GM23338 (cell line): ENCODE data around the gene PLCL1. TPM values are rescaled to one million over a fixed set of nuclear protein-coding genes. Genes with fewer than 3 reads are reported as not detected.

ENCODE experiments used
- ATAC-seq: fragments of 200-7000 bp; cut with Tn5 transposase; 3 replicates; pipeline ENCODE4 v1.9.1; 2020
- DNase-seq: peaks from one replicate; pipeline ENCODE4 v3.0.0-alpha.2; 2015; ENCODE audit warnings: low spot score
- H2AFZ ChIP-seq: fragments of 200-600 bp; sonication (generic); 2 replicates; pipeline ENCODE4 v1.8.0; 2016; ENCODE audit warnings: antibody characterized with exemption, mild to moderate bottlenecking, moderate library complexity
- H3F3A ChIP-seq: fragments of 200-600 bp; sonication (generic); replicated peaks from 2 replicates; pipeline ENCODE4 v1.8.0; 2017; ENCODE audit warnings: antibody characterized with exemption, mixed run types, low read depth
- H3K27ac ChIP-seq: fragments of 200-600 bp; sonication (generic); 2 replicates; pipeline ENCODE4 v1.6.1; 2016; ENCODE audit warnings: low read depth
- H3K27me3 ChIP-seq: fragments of 200-600 bp; sonication (generic); 2 replicates; pipeline ENCODE4 v1.8.0; 2016; ENCODE audit warnings: mild to moderate bottlenecking, mixed run types, moderate library complexity; ENCODE audit not compliant: insufficient read depth
- H3K36me3 ChIP-seq: fragments of 200-600 bp; sonication (generic); 2 replicates; pipeline ENCODE4 v1.8.0; 2016; ENCODE audit warnings: mild to moderate bottlenecking; ENCODE audit not compliant: insufficient read depth
- H3K4me1 ChIP-seq: fragments of 200-600 bp; sonication (generic); 2 replicates; pipeline ENCODE4 v1.8.0; 2016; ENCODE audit warnings: mild to moderate bottlenecking, moderate library complexity; ENCODE audit not compliant: insufficient read depth
- H3K4me2 ChIP-seq: fragments of 200-600 bp; sonication (generic); 2 replicates; pipeline ENCODE4 v1.7.1; 2017; ENCODE audit warnings: mixed run types
- H3K4me3 ChIP-seq: fragments of 200-600 bp; sonication (generic); 2 replicates; pipeline ENCODE4 v1.6.1; 2016; ENCODE audit warnings: mixed run types
- H3K79me2 ChIP-seq: fragments of 200-600 bp; sonication (generic); replicated peaks from 2 replicates; pipeline ENCODE4 v1.8.0; 2017; ENCODE audit warnings: mild to moderate bottlenecking; ENCODE audit not compliant: insufficient read depth
- H3K9me2 ChIP-seq: fragments of 200-600 bp; sonication (generic); 2 replicates; pipeline ENCODE4 v1.8.0; 2017; ENCODE audit not compliant: insufficient read depth
- H4K20me1 ChIP-seq: fragments of 200-600 bp; sonication (generic); replicated peaks from 2 replicates; pipeline ENCODE4 v1.8.0; 2017; ENCODE audit warnings: mild to moderate bottlenecking; ENCODE audit not compliant: insufficient read depth
- H3K27ac Mint-ChIP-seq: 2 replicates; pipeline ENCODE4 v1.8.0; 2020; ENCODE audit warnings: inconsistent platforms, mild to moderate bottlenecking, moderate library complexity, mixed read lengths
- H3K27me3 Mint-ChIP-seq: 3 replicates; pipeline ENCODE4 v1.8.0; 2022; ENCODE audit warnings: low read depth, mild to moderate bottlenecking, moderate library complexity, mixed read lengths, inconsistent platforms; ENCODE audit not compliant: insufficient read depth, poor library complexity
- H3K36me3 Mint-ChIP-seq: 3 replicates; pipeline ENCODE4 v1.8.0; 2021; ENCODE audit warnings: low read depth, mild to moderate bottlenecking, inconsistent platforms, moderate library complexity, mixed read lengths
- H3K4me1 Mint-ChIP-seq: 3 replicates; pipeline ENCODE4 v1.8.0; 2020; ENCODE audit warnings: mild to moderate bottlenecking, inconsistent platforms, mixed read lengths
- H3K4me3 Mint-ChIP-seq: 3 replicates; pipeline ENCODE4 v1.8.0; 2021; ENCODE audit warnings: moderate library complexity, mild to moderate bottlenecking, inconsistent platforms, mixed read lengths
- H3K9me3 Mint-ChIP-seq: 3 replicates; pipeline ENCODE4 v1.8.0; 2020; ENCODE audit warnings: moderate library complexity, mild to moderate bottlenecking, inconsistent platforms, mixed read lengths
- CREB1 ChIP-seq: fragments of 250-450 bp; sonication (Bioruptor Pico); IDR thresholded peaks from 2 replicates; pipeline ENCODE4 v1.5.0; 2020; ENCODE audit warnings: low read depth, mild to moderate bottlenecking, moderate library complexity
- CTCF ChIP-seq, 2 experiments: fragments of 200-600 bp in 1 of 2; sonication (generic) in 1 of 2; conservative IDR thresholded peaks; 2 replicates each; pipeline versions ENCODE4 v1.5.1 to v1.6.1; 2016 to 2017; ENCODE audit warnings: antibody characterized with exemption in 2 of 2, low read depth in 2 of 2, mild to moderate bottlenecking in 2 of 2, moderate library complexity in 1 of 2
- ETS1 ChIP-seq: IDR thresholded peaks from 2 replicates; pipeline ENCODE4 v1.6.1; 2016; ENCODE audit warnings: antibody characterized with exemption
- EZH2 ChIP-seq: fragments of 200-600 bp; sonication (generic); IDR thresholded peaks from one replicate; pipeline ENCODE4 v1.8.0; 2017; ENCODE audit warnings: antibody characterized with exemption, mild to moderate bottlenecking, low read depth; ENCODE audit not compliant: unreplicated experiment
- EZH2phosphoT487 ChIP-seq: fragments of 200-600 bp; sonication (generic); IDR thresholded peaks from one replicate; pipeline ENCODE4 v1.8.1; 2018; ENCODE audit warnings: antibody characterized with exemption; ENCODE audit not compliant: unreplicated experiment
- JUNB ChIP-seq: IDR thresholded peaks from one replicate; pipeline ENCODE4 v1.6.1; 2016; ENCODE audit warnings: antibody characterized with exemption; ENCODE audit not compliant: unreplicated experiment
- NANOG ChIP-seq: IDR thresholded peaks from 2 replicates; pipeline ENCODE4 v1.6.1; 2016; ENCODE audit warnings: antibody characterized with exemption, borderline replicate concordance
- POLR2AphosphoS5 ChIP-seq: IDR thresholded peaks from 2 replicates; pipeline ENCODE4 v1.6.1; 2016; ENCODE audit warnings: antibody characterized with exemption, low read depth
- REST ChIP-seq: IDR thresholded peaks from one replicate; pipeline ENCODE4 v1.6.1; 2018; ENCODE audit warnings: antibody characterized with exemption; ENCODE audit not compliant: unreplicated experiment
- STAT1 ChIP-seq: IDR thresholded peaks from one replicate; pipeline ENCODE4 v1.6.1; 2016; ENCODE audit warnings: antibody characterized with exemption; ENCODE audit not compliant: unreplicated experiment
- ZNF114 ChIP-seq: fragments of 250-450 bp; sonication (Bioruptor Pico); IDR thresholded peaks from 2 replicates; pipeline ENCODE4 v1.5.0; 2020; ENCODE audit warnings: mild to moderate bottlenecking, moderate library complexity
- ZNF331 ChIP-seq: fragments of 250-450 bp; sonication (Bioruptor Pico); IDR thresholded peaks from 2 replicates; pipeline ENCODE4 v1.5.0; 2020; ENCODE audit warnings: low read depth, mild to moderate bottlenecking, moderate library complexity
- ZNF462 ChIP-seq: fragments of 250-450 bp; sonication (Bioruptor Pico); IDR thresholded peaks from 2 replicates; pipeline ENCODE4 v1.5.0; 2020; ENCODE audit warnings: mild to moderate bottlenecking, moderate library complexity
- polyA plus RNA-seq: library from polyadenylated mRNA; unstranded; fragments of >200 nt; fragmentation: Nextera tagmentation; extraction: Ambion mirVana; gene quantifications from 2 replicates; pipeline ENCODE4 v1.2.1, GENCODE V29; 2016
- total RNA-seq: library from RNA; depleted of rRNA; stranded (reverse); fragments of >200 nt; shearing (Covaris generic); gene quantifications from 2 replicates; pipeline ENCODE4 v1.2.3, GENCODE V29; 2014

The PLCL1 gene
- total and polyA plus RNA-seq, 2 experiments from 2014 or later, result not detected

DNA sequence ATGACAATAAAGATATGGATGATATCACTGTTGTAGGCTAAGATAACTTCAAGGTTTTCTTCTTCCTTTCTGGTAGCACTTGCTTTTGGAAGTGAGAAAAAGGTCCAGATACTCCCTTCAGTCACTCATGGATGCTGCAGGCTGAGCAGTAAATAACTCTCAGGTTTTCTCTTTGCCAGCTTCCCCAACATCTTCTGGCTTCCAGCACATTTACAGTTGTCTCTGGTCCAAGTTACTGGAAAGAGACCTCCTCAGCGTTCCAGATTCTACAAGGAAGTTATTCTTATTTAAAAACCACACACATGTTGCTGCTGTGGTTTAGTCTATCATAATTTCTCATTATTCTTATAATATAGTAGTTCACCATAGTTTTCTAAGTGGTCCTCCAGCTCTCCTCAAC is 383.4 kb downstream of the PLCL1 start:
- TF ChIP-seq ZNF462 (CRISPR knock-in tag) (no peak), NANOG (no peak), ZNF331 (CRISPR knock-in tag) (no peak), JUNB (no peak), EZH2phosphoT487 (no peak), CTCF (conservative IDR thresholded peaks at IDR 0.05; ENCODE audit: low read depth in 2 of 2) (no peak), STAT1 (no peak), EZH2 (no peak), REST (no peak), ETS1 (no peak), CREB1 (CRISPR knock-in tag) (no peak), POLR2AphosphoS5 (no peak), ZNF114 (no peak)
- no peaks in the 10 kb centered on the region for H3F3A ChIP-seq
- H3K9me3 Mint-ChIP-seq, result no peaks in the 10 kb centered on the region

More for the DNA sequence above, 383.4 kb downstream of the PLCL1 start:
- Histone ChIP-seq H3K9me2 (no peaks in the 10 kb centered on the region), H3K4me2 (no peak overlapping the region), H3K4me3 (no peak overlapping the region), H2AFZ (no peak overlapping the region), H3K4me1 (no peaks in the 10 kb centered on the region), H3K79me2 (no peaks in the 10 kb centered on the region), H3K36me3 (no peaks in the 10 kb centered on the region), H3K27ac (no peak overlapping the region), H4K20me1 (no peaks in the 10 kb centered on the region), H3K27me3 (no peaks in the 10 kb centered on the region)
- Mint-ChIP-seq H3K27ac (no peak overlapping the region), H3K36me3 (no peaks in the 10 kb centered on the region), H3K27me3 (no peaks in the 10 kb centered on the region), H3K4me1 (no peaks in the 10 kb centered on the region), H3K4me3 (no peak overlapping the region)
- no peak for ATAC-seq
- DNase-seq, result no peak
